Measurements from ENCODE around the gene HTD2. TPM values are rescaled to one million over a fixed set of nuclear protein-coding genes. Genes with fewer than 3 reads are reported as not detected.

Gene HTD2
- total RNA-seq, 4 donors from 2014 or later: 10.6 to 15.1 (median 13.7) TPM

- no peaks in the 10 kb centered on the region for H3K27me3 ChIP-seq
- TF ChIP-seq CTCF (IDR thresholded peaks at IDR 0.05) (no peak), EP300 (IDR thresholded peaks at IDR 0.05) (no peak), POLR2A (IDR thresholded peaks at IDR 0.05) (no peak)
- no peaks in the 10 kb centered on the region for H3K9me3 ChIP-seq
- H3K4me1 ChIP-seq: peaks cover 0 to 10% (median 2%) of the 10 kb centered on the region in 4 donors
- WGBS, 2 donors: 53 to 60% methylated on average over 5 of the region's 5 CpGs
- DNase-seq (ENCODE audit: low spot score in 2 of 2): no peak
- no peak overlapping the region for H3K27ac ChIP-seq
- peaks cover 0 to 21% (median 0%) of the 10 kb centered on the region in 3 donors for H3K36me3 ChIP-seq
- H3K4me3 ChIP-seq: no peak overlapping the region
Measured at GRCh38 chr3:58342676-58343075, 36.4 kb downstream of the HTD2 start.

GRCh38 chr3:58345457-58345856 is 39.1 kb downstream of the HTD2 start:
- H3K36me3 ChIP-seq: peaks cover 0 to 11% (median 0%) of the 10 kb centered on the region in 3 donors
- H3K4me3 ChIP-seq: no peak overlapping the region
- peaks cover 0 to 16% (median 2%) of the 10 kb centered on the region in 4 donors for H3K4me1 ChIP-seq
- H3K27me3 ChIP-seq: no peaks in the 10 kb centered on the region
- H3K27ac ChIP-seq: no peak overlapping the region
- TF ChIP-seq POLR2A (IDR thresholded peaks at IDR 0.05) (no peak), CTCF (IDR thresholded peaks at IDR 0.05) (no peak), EP300 (IDR thresholded peaks at IDR 0.05) (no peak)
- WGBS, 2 donors: 93 to 96% methylated on average over 4 of the region's 4 CpGs
- H3K9me3 ChIP-seq: no peaks in the 10 kb centered on the region
- no peak for DNase-seq (ENCODE audit: low spot score in 2 of 2)

GRCh38 chr3:58346368-58346767 is 40.0 kb downstream of the HTD2 start:
- DNase-seq (ENCODE audit: low spot score in 2 of 2): no peak
- Histone ChIP-seq H3K4me1 (peaks cover 0 to 22% (median 6%) of the 10 kb centered on the region in 4 donors), H3K9me3 (no peaks in the 10 kb centered on the region)

GRCh38 chr3:58347984-58348383 is 41.7 kb downstream of the HTD2 start:
- H3K4me3 ChIP-seq: no peak overlapping the region
- DNase-seq (ENCODE audit: low spot score in 2 of 2): no peak
- H3K27me3 ChIP-seq: no peaks in the 10 kb centered on the region
- H3K9me3 ChIP-seq: no peaks in the 10 kb centered on the region
- WGBS, 2 donors: 95 to 98% methylated on average over 7 of the region's 7 CpGs
- no peak for TF ChIP-seq CTCF (IDR thresholded peaks at IDR 0.05)
- TF ChIP-seq POLR2A (IDR thresholded peaks at IDR 0.05): no peak
- peaks cover 0 to 9% (median 0%) of the 10 kb centered on the region in 3 donors for H3K36me3 ChIP-seq
- no peak overlapping the region for H3K27ac ChIP-seq
- H3K4me1 ChIP-seq: peaks cover 0 to 25% (median 9%) of the 10 kb centered on the region in 4 donors

More at GRCh38 chr3:58346368-58346767, 40.0 kb downstream of the HTD2 start:
- Histone ChIP-seq H3K27me3 (no peaks in the 10 kb centered on the region), H3K4me3 (no peak overlapping the region), H3K27ac (no peak overlapping the region), H3K36me3 (peaks cover 0 to 11% (median 0%) of the 10 kb centered on the region in 3 donors)
- TF ChIP-seq CTCF (IDR thresholded peaks at IDR 0.05) (no peak), EP300 (IDR thresholded peaks at IDR 0.05) (no peak), POLR2A (IDR thresholded peaks at IDR 0.05) (no peak)
- WGBS, 2 donors: 90 to 96% methylated on average over 2 of the region's 2 CpGs

- H3K4me3 ChIP-seq: no peak overlapping the region
- no peaks in the 10 kb centered on the region for H3K36me3 ChIP-seq
- H3K27ac ChIP-seq: peak overlapping the region in 1 of 4 donors; percentile 42
- H3K9me3 ChIP-seq: no peaks in the 10 kb centered on the region
- 82 to 87% methylated on average over 7 of the region's 7 CpGs for WGBS, 2 donors
- H3K27me3 ChIP-seq: no peaks in the 10 kb centered on the region
- TF ChIP-seq EP300 (IDR thresholded peaks at IDR 0.05) (no peak), POLR2A (IDR thresholded peaks at IDR 0.05) (no peak), CTCF (IDR thresholded peaks at IDR 0.05) (no peak)
- H3K4me1 ChIP-seq: peaks cover 0 to 19% (median 7%) of the 10 kb centered on the region in 4 donors
- DNase-seq (ENCODE audit: low spot score in 2 of 2): no peak
Measured at GRCh38 chr3:58349792-58350626, 43.7 kb downstream of the HTD2 start.
